HCEC 1CT (cell line): Measurements from ENCODE around the gene DNAH6.

Source experiments
- DNase-seq: peaks from one replicate; pipeline ENCODE4 v3.0.0-alpha.2; 2017

Gene DNAH6

DNA sequence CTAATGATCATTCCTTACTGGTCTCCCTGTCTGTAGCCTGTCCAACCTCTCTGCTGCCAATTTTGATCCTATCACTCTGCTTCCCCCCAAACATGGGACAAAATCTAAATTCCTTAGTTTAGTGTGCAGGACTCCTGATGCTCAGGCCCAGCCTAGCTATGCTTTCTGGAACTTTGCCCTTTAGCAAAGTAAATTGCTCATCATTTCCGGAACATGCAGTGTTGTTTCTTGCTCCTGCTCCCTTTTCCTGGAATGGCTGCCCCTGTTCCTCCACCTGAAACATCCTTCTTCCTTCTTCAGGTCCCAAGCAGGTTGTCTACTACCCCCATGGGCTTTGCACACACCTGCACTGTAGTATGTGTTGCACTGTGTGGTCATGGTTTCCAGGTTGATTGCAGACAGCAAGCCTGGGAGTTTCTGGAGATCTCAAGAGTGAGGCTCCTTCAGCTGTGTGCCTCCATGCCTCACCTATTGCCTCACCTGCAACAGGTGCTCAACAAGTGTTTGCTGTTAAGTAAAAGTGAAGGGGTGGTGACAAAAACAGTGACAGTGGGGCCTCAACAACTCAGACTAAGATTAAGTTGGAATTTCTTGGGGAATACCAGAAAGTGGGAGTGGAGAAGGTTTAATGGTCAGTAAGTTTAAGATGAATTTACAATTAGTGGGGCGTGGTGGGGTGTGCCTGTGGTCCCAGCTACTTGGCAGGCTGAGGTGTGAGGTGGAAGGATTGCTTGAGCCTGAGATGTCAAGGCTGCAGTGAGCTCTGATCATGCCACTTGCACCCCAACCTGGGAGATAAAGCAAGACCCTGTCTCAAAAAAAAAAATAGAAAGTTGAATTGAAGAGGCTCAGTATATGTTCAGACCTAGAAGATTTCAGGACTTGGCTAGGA is 120.0 kb downstream of the DNAH6 start:
- DNase-seq, result no peak

DNA sequence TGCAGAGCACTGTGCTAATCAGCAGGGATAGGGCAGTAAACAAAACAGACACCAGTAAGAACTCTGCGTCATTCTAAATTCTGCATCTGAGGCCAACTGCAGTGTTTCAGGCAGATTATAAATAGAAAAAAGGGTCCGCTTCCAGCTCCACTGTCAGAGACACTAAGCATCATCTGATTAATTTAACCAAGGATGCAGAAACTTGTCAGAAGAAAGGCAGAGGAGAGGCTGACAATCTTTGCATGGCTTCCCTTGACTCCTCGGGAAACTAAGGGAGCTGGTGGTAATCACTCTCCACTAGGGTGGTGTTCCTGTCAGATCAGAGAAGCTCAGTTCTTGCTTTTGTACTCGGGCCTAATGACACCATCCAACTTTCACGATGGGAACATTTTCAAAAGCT is 123.5 kb downstream of the DNAH6 start:
- DNase-seq, result no peak

DNA sequence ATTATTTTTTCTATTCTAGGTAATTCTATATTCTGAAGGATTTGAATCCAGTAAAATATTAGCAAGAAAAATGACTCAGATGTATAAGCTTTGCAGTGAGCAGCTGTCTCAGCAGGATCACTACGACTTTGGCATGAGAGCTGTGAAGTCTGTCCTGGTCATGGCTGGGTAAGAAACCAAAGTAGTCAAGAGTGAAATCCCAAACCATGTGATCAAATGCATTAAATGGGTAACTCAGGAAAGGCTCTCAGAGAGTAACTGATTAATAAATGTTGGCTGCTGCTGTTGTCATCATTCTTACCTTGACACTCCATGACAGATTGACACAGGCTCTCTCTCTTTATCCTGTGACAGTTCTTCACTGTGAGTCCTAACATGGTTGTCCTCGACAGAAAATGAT is 124.1 kb downstream of the DNAH6 start:
- DNase-seq, result no peak

DNA sequence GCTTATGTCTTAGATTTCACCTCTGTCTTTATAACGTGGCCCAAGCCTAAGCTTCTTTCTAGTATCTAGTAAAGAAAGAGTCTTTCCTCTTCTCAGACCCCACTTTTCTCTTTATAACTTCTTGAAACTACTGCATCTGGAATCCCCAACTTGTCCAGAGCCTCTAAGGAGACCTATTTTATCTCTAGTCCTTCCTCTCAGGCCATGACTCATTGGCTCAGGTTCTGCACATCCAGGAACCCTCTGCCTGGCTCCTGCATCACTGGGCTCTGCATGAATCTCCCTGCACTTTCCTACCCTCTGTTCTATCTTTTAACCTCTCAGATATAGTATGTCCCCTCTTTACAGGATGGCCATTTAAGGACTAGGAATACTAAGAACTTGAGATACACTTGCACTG is 124.7 kb downstream of the DNAH6 start:
- no peak for DNase-seq

DNA sequence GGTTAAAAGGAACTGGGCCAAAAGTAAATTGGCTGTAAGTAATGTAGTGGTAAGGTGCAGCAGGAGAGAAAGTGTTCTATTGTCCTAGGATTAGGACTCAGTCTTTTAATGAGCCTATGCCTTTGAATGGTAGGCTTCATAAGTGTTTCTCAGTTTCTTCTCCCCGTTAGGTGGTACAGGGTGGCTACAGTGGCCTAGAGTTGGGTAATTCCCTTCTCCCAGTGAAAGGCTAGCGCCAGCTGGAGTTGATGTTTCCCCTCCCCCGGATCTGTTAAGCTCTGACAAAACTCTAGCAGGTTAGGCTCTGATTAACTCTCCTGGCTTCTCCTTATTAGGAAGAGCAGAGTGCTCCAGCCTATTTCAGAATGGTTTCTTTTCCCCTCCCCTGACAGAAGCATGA is 127.7 kb downstream of the DNAH6 start:
- DNase-seq, result peak; percentile 5

DNA sequence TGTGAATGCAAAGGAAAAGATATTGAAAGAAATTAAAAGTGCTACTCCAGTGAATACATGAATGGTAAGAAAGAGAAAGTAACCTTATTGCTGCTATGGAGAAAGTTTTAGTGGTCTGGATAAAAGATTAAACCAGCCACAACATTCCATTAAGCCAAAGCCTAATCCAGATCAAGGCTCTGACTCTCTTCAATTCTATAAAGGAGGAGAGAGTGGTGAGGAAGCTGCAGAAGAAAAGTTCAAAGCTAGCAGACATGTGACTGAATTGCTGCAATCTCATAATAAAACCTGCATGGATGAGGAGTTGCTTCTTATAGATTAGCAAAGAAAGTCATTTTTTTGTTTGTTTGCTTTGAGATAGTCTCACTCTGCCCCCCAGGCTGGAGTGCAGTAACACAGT is 130.2 kb downstream of the DNAH6 start:
- no peak for DNase-seq

DNA sequence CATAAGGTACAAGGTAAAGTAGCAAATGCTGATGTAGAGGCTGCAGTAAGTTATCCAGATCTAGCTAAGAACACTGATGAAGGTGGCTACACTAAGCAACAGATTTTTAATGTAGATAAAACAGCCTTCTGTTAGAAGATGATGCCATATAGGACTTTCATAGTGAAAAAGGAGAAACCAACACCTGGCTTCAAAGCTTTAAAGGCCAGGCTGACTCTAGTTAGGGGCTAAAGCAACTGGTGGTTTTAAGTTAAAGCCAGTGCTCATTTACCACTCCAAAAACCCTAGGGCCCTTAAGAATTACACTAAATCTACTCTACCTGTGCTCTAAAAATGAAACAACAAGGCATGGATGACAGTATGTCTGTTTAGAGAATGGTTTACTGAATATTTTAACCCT is 131.0 kb downstream of the DNAH6 start:
- no peak for DNase-seq

DNA sequence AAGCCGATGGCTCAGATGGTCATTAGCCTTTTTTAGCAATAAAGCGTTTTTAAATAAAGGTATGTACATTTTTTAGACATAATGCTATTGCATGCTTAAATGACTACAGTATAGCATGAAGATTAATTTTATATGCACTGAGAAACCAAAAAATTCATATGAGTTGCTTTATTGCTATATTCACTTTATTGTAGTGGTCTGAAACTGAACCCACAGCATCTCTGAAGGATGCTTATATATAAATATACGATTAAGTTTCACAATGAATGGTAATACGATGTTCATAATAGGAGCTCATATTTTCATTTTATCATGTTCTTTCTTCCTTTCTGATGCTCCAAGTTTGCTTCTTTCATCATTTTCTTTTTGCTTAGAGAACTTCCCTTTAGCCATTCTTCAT is 132.8 kb downstream of the DNAH6 start:
- no peak for DNase-seq

DNA sequence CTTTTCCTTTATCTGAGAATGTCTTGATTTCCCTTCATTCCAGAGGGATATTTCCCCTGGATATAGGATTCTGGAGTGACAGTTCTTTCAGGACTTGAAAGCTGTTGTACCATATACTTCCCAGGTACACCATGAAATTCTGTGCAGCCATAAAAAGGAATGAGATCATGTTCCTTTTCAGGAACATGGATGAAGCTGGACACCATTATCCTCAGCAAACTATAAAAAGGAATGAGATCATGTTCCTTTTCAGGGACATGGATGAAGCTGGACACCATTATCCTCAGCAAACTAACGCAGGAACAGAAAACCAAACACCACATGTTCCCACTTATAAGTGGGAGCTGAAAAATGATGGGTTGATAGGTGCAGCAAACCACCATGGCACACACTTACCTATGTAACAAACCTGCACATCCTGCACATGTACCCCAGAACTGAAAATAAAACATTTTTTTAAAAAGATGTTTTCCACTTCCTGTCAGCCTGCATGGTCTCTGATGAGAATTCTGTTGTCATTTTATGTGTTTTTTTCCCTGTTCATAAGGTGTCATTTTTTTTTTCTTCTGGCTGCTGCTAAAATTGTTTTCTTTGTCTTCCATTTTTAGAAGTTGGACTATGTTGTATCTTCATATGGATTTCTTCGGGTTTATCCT is 133.3 kb downstream of the DNAH6 start:
- no peak for DNase-seq

DNA sequence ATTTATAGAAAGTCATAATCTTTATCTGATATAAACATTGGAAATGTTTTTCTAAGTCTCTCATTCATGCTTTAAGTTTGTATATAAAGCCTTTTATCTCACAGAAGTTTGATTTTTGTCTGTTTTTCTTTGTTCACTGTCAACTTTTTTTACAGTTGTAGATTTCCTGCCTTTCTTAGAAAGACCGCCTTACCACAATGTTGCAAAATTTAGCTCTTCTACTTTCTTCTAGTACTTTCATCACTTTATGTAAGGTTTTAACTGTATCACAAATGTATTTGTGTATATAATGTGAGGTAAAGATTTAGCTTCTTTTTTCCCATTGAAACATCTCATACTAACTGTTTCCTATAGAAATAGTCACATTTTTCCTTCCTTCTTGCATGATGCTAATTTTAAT is 136.1 kb downstream of the DNAH6 start:
- no peak for DNase-seq

DNA sequence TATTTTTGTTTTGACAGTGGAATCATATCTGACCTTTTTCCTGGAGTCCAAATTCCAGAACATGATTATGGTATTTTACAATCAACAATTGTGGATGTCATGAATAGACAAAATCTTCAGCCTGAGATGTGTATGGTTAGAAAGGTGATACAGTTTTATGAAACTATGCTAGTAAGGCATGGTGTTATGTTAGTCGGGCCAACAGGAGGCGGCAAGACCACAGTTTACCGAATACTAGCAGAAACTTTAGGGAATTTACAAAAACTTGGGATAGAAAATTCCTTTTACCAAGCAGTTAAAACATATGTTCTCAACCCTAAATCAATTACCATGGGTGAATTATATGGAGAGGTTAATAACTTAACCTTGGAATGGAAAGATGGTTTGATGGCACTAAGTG is 137.0 kb downstream of the DNAH6 start:
- DNase-seq, result no peak

DNA sequence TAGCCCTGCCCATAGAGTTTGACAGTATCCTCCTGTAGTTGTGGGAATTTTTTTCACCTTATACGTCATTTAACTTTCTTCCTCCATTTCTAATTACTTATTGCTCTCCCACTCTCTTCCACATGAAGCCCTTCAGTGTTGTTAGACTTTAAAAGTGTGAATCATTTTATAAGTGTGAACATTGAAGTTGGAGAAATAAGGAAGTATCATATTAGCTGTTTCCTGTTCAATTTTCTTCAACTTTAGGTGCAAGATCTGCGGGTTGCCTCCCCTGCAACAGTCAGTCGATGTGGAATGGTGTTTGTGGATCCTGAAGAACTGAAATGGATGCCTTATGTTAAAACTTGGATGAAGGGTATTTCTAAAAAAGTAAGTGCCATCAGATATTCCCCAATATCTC is 138.1 kb downstream of the DNAH6 start:
- no peak for DNase-seq

DNA sequence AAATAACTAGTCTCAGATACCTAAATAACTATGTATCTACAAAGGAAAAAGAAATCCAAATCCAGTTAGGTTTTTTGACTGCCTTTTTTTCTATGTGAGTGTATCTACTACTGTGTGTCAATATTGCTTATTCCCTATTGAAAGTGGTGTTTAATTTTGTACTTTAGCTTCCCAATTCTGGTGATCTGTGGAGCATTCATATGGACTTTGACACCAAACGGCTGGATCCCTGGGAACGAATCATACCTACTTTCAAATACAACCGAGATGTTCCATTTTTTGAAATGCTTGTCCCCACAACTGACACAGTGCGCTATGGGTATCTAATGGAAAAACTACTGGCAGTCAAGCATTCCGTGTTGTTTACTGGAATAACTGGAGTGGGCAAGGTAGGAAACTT is 152.8 kb downstream of the DNAH6 start:
- no peak for DNase-seq

DNA sequence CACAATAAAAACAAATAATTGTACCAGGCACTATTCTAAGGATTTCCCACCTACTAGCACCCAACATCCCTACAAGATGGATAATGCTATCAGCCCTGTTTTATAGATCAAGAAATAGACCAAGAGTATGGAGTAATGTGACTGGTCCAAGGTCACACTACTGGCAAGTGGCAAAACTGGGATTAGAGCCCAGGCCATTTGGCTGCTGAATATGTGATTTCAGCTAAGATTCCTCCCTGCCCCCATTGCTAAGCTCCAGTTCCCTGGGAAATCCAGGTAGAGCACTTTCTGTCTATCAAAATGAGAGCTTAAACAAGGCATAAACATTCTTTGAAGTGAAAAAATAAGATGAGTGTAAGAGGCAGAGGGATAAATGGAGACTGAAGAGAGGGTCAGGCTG is 157.8 kb downstream of the DNAH6 start:
- DNase-seq, result no peak

DNA sequence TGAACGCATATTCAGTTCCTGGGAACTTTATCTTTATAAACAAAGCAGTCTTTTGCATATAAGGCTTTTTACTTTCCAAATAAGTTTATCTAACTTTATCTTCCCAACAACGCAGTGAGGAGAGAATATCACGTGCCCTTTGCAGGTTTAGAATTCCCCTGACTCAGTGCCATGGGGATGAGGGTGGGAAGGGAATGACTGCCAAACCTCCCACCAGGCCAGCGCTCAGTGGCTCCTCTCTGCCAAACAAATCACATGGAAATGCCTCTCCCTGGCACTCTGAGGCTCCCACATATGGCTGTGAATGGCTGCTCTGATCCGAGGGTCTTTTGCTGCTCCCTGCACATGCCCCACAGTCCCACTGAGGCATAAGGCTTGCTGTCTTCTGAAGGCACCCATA is 158.3 kb downstream of the DNAH6 start:
- no peak for DNase-seq

DNA sequence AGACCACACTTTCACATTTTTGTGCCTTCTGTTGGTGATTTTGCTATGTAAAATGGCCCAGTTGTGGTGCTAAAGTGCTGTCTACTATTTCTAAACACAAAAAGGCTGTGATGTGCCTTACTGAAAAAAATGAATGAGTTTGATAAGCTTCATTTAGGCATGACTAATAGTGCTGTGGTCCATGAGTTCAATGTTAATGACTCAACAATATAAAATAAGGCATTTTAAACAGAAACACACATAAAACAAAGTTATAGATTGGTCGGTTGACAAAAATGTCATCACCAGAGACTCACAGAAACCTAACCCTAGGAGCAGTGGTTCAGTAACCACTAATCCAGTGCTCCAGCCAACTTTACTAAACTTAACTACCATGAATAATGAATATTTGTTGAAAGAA is 160.0 kb downstream of the DNAH6 start:
- peak; percentile 91 for DNase-seq

DNA sequence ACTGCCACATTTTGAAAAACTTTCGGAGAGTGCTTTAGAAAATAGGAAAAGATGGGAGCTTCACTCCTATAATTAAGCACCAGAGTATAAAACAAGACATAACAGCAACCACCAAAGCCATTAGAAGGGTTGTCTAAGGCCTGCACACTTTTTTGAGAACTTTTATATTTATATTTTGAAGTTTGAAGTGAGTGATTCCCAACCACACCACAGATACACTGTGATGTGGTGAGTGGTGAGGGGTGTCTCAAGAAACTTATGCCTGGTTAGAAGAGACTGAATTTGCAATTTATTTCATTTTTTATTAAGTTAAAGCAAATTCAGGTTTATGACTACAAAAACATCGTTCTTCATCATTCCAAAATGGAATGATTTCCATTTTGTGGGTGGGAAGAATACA is 161.9 kb downstream of the DNAH6 start:
- DNase-seq, result no peak

DNA sequence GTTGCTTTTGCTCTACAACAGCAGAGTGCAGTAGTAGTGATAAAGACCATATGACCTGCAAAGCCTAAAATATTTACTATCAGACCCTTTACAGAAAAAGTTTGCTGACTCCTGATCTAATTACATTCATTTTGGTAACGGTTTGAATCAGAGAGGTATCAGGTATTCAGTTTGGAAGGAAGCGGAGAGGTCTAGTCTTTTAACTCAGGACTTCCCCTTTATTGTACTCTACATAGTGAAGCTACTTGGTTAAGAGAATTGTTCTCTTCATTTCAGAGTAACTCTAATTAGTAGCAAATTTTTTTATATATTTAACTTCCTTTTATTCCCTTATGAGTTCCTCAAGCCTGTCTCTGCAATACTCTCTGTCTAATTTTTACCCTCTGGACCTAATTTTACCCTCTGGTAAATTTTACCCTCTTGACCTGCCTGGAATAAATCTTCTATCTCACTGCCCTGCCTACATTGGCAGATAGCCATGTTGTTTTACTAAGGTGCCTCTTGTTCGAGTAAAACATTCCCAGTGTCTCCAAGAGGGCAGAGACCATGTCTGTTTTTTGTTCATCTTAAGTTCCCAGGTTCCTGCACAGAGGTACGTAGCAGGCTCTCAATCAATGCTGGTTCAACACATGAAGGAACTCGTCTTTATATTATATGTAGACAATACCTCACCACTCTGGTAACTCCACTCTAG is 170.6 kb downstream of the DNAH6 start:
- DNase-seq, result no peak

DNA sequence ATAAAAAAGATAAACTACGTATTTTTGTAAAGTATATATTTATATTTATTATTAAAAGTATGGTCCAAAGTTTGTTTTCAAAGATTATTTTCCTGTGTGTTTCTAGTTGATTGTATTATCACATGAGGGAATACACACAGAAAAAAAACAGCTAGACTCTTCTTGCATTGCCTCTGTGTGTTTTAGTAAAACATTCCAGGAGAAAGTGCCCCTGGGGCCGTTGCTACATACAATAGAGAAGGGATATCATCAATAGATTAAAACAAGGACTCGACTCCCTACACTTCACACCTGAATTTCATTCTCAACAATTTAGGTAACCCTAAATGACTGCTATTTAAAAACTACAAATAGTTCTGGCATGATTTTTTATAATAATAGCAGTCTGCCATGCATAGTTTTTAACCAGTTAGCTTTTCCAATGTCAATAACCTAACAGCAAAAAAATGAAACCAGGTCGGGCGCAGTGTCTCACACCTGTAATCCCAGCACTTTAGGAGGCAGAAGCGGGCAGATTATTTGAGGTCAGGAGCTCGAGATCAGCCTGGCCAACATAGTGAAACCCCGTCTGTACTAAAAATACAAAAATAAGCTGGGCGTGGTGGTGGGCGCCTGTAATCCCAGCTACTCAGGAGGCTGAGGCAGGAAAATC is 171.3 kb downstream of the DNAH6 start:
- no peak for DNase-seq

DNA sequence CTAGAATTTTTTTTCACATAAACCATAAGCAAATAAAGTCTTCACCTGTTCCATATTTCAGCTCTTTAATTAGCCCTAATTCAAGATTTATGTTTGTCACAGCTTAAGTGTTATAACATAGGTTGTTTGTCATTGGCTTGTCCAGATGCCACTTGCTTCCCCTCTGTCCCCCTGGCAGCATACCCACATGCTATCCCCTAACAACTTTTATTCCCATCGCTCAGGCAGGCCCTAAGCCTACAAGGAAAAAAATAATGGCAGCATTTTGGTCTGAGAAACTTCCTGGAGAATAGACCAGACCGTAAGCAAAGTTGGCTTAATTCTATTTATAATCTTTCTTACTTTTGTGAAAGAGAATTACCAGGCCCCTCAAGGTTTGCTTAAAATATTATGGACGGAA is 173.9 kb downstream of the DNAH6 start:
- DNase-seq, result no peak

DNA sequence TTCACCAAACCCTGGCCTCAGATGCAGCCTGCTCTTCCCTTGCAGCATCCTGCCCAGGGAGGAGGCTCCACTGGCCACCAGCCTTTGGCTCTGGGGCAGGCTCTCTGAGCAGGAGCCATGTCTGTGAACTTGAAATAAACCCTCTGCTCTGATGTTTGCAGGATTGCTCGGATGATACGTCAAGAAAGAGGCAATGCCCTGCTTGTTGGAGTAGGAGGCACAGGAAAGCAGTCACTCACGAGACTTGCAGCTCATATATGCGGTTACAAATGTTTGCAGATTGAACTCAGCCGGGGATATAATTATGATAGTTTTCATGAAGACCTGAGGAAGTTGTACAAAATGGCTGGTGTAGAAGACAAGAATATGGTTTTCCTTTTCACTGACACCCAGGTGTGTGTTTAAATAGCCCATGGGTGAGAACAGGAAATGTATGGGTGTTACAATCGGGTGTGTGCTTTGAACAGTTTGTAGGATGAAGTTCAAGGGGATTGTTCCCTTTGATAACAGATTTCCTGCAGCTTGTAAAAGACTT is 177.9 kb downstream of the DNAH6 start:
- DNase-seq, result no peak

DNA sequence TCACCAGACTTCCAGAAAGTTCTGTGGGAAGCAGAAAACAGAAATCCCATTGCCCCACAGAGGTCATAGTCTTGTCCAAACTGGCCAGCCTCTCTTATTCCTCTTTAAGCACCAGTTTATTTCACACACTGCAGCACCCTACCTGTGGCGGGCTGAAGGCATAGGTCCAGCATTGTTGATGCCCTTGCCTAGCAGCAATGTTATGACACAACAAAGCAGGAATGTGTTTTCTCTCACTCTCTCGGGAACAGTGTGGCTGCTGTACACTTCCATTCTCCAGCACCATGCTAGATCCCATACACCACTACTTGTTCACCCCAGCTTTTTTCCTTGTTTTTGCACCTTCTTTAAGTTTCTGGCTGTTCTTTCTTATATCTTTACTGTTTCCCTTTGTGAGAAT is 181.6 kb downstream of the DNAH6 start:
- no peak for DNase-seq

DNA sequence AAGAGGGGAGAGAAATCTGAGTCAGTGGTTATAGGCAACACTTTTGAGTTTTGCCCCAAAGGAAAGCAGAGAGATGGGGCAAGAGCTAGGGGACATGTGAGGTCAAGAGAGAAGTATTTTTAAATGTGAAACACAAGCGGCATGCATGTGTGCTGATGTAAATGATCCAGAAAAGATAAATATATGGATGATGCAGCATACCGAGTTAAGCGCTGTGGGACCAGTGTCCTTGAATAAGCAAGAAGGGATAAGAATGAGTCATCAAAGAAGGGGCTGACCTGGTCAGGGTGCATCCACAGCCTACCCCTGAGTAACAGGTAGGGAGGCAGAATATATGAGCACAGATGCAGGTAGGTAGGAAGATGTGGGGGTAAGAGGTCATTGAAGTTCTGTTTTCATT is 183.7 kb downstream of the DNAH6 start:
- DNase-seq, result peak; percentile 5
